Measurements from ENCODE around the gene TRAPPC5. TPM values are rescaled to one million over a fixed set of nuclear protein-coding genes. Genes with fewer than 3 reads are reported as not detected.

The TRAPPC5 gene
- polyA plus RNA-seq, 1 donor (not counting 4 experiments of a cell fraction or from before 2014, with no cell fraction given) = 54.8 TPM

DNA sequence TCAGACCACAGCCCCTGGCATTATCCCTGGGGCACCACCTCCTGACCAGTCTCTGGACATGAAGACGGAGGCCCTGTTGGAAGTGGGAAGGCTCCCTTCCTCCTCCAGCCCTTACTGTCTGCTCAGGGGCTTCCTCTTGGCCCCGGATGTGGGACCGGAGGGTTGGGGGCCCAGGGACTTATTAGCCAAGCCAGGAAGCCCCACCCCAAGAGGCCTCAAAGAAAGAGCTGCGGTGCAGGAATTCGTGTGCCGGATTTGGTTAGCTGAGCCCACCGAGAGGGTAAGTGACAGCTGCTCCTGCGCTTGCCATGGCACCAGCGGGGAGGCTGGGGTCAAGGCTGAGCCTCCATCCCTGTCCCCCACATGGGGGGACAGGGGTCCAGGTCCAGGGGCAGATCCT is 11.8 kb upstream of the TRAPPC5 start, which contains the start of gene RETN:
TSS of gene RETN (plus strand) at position 208 of the 400 bp plus-strand sequence. CDS start 278 bp downstream, outside the sequence.
- Histone ChIP-seq H2AFZ (ENCODE audit: control insufficient read depth, low read length) (no peak within 1 kb of the TSS), H3K36me3 (ENCODE audit: control insufficient read depth in 2 of 2, extremely low read depth in 1 of 2, insufficient read depth in 2 of 2, low read length in 2 of 2) (no peaks in the 10 kb centered on the region), H4K20me1 (ENCODE audit: control insufficient read depth, extremely low read depth, insufficient read depth, low read length) (no peaks in the 10 kb centered on the region), H3K27me3 (ENCODE audit: control insufficient read depth, extremely low read depth, insufficient read depth, low read length) (peaks cover 23% of the 10 kb centered on the region), H3K4me1 (ENCODE audit: control insufficient read depth, extremely low read depth, insufficient read depth, low read length) (no peaks in the 10 kb centered on the region), H3K27ac (ENCODE audit: control insufficient read depth, insufficient read depth, low read length) (no peak within 1 kb of the TSS), H3K9ac (ENCODE audit: control insufficient read depth, extremely low read depth, insufficient read depth, low read length) (no peak within 1 kb of the TSS), H3K4me2 (ENCODE audit: control insufficient read depth, extremely low read depth, insufficient read depth, low read depth, low read length) (no peak within 1 kb of the TSS), H3K79me2 (ENCODE audit: control insufficient read depth, insufficient read depth, low read length) (no peaks in the 10 kb centered on the region), H3K4me3 (ENCODE audit: control insufficient read depth in 2 of 3, extremely low read depth in 1 of 3, insufficient read depth in 2 of 3, low read depth in 1 of 3, low read length in 3 of 3) (no peak within 1 kb of the TSS), H3K9me3 (ENCODE audit: control insufficient read depth, low read depth, low read length) (no peaks in the 10 kb centered on the region), H3K9me1 (ENCODE audit: control insufficient read depth, extremely low read depth, insufficient read depth, low read length) (no peaks in the 10 kb centered on the region)
- DNase-seq (ENCODE audit: low read depth, low spot score) = no peak
- dilution Hi-C loops (cut with MboI; ENCODE audit: extremely low pct_ligation_motif_present, low sequenced_read_pairs) = no loop called here
- FAIRE-seq = no peak
- TF ChIP-seq CTCF (optimal IDR thresholded peaks at IDR 0.05 in 1 of 3, IDR thresholded peaks at IDR 0.05 in 1 of 3, conservative IDR thresholded peaks at IDR 0.05 in 1 of 3; ENCODE audit: extremely low read depth in 1 of 3, insufficient read depth in 2 of 3, low read length in 3 of 3) (no peak), EZH2 (IDR thresholded peaks at IDR 0.05; ENCODE audit: low read length) (no peak)

- DNase-seq (ENCODE audit: low read depth, low spot score) = no peak
- dilution Hi-C loops (cut with MboI; ENCODE audit: extremely low pct_ligation_motif_present, low sequenced_read_pairs) = no loop called here
- Histone ChIP-seq H3K9me1 (ENCODE audit: control insufficient read depth, extremely low read depth, insufficient read depth, low read length) (no peaks in the 10 kb centered on the region), H3K9me3 (ENCODE audit: control insufficient read depth, low read depth, low read length) (no peaks in the 10 kb centered on the region), H3K4me3 (ENCODE audit: control insufficient read depth in 2 of 3, extremely low read depth in 1 of 3, insufficient read depth in 2 of 3, low read depth in 1 of 3, low read length in 3 of 3) (no peak overlapping the region), H3K27ac (ENCODE audit: control insufficient read depth, insufficient read depth, low read length) (no peak overlapping the region), H2AFZ (ENCODE audit: control insufficient read depth, low read length) (no peak overlapping the region), H3K79me2 (ENCODE audit: control insufficient read depth, insufficient read depth, low read length) (no peaks in the 10 kb centered on the region), H4K20me1 (ENCODE audit: control insufficient read depth, extremely low read depth, insufficient read depth, low read length) (no peaks in the 10 kb centered on the region), H3K9ac (ENCODE audit: control insufficient read depth, extremely low read depth, insufficient read depth, low read length) (no peak overlapping the region), H3K4me2 (ENCODE audit: control insufficient read depth, extremely low read depth, insufficient read depth, low read depth, low read length) (no peak overlapping the region), H3K27me3 (ENCODE audit: control insufficient read depth, extremely low read depth, insufficient read depth, low read length) (peaks cover 23% of the 10 kb centered on the region), H3K4me1 (ENCODE audit: control insufficient read depth, extremely low read depth, insufficient read depth, low read length) (no peaks in the 10 kb centered on the region), H3K36me3 (ENCODE audit: control insufficient read depth in 2 of 2, extremely low read depth in 1 of 2, insufficient read depth in 2 of 2, low read length in 2 of 2) (no peaks in the 10 kb centered on the region)
- no peak for FAIRE-seq
- TF ChIP-seq CTCF (optimal IDR thresholded peaks at IDR 0.05 in 1 of 3, IDR thresholded peaks at IDR 0.05 in 1 of 3, conservative IDR thresholded peaks at IDR 0.05 in 1 of 3; ENCODE audit: extremely low read depth in 1 of 3, insufficient read depth in 2 of 3, low read length in 3 of 3) (no peak), EZH2 (IDR thresholded peaks at IDR 0.05; ENCODE audit: low read length) (no peak)
Measured at GRCh38 chr19:7669641-7670040, 11.0 kb upstream of the TRAPPC5 start.

Data from keratinocyte (primary cell).